Panc1 (cell line): ENCODE data around the gene ETFBKMT. TPM values are rescaled to one million over a fixed set of nuclear protein-coding genes. Genes with fewer than 3 reads are reported as not detected.

Source experiments
- ATAC-seq: fragments of 200-7000 bp; cut with Tn5 transposase; 2 replicates; pipeline ENCODE4 v1.9.1; 2020; ENCODE audit warnings: mild to moderate bottlenecking, moderate library complexity
- Bru-seq: library from RNA; stranded (reverse); fragments of 400-500 nt; gene quantifications from one replicate; lab custom pipeline; 2021; lab: Mats Ljungman, UMichigan
- BruChase-seq, 2 experiments: library from RNA; stranded (reverse); fragments of 400-500 nt; gene quantifications; one replicate each; lab custom pipeline; 2021; lab: Mats Ljungman, UMichigan
- BruUV-seq: library from RNA; stranded (reverse); fragments of 400-500 nt; replicated peaks from 2 replicates; lab custom pipeline; 2021; lab: Mats Ljungman, UMichigan
- CTCF ChIA-PET: fragments of 300-600 bp; sonication (Branson Sonifier 250); formaldehyde crosslinking; loops from one replicate; lab custom pipeline; 2022; ENCODE audit warnings: antibody characterized with exemption; lab: Charles Lee
- POLR2A ChIA-PET: fragments of 300-600 bp; sonication (Branson Sonifier 250); formaldehyde crosslinking; loops from one replicate; lab custom pipeline; 2022; ENCODE audit warnings: antibody characterized with exemption; lab: Charles Lee
- DNase-seq: peaks from one replicate; pipeline ENCODE4 v3.0.0-alpha.2; 2010; ENCODE audit warnings: low read depth, low spot score
- H3K27ac ChIP-seq: 2 replicates; pipeline ENCODE4 v1.5.1; 2011; ENCODE audit warnings: mild to moderate bottlenecking, low read length, inconsistent platforms
- H3K27me3 ChIP-seq: fragments of 200-500 bp; sonication (Bioruptor generic); 2 replicates; pipeline ENCODE4 v1.6.0; 2014; ENCODE audit warnings: low read length, inconsistent platforms; ENCODE audit not compliant: control insufficient read depth, insufficient read depth
- H3K36me3 ChIP-seq: fragments of 200-500 bp; sonication (Bioruptor generic); 2 replicates; pipeline ENCODE4 v1.5.1; 2014; ENCODE audit warnings: inconsistent platforms, mild to moderate bottlenecking, low read length, moderate library complexity; ENCODE audit not compliant: control insufficient read depth, insufficient read depth
- H3K4me1 ChIP-seq: 2 replicates; pipeline ENCODE4 v1.5.1; 2011; ENCODE audit warnings: inconsistent platforms, mild to moderate bottlenecking, low read length, moderate library complexity; ENCODE audit not compliant: control insufficient read depth, insufficient read depth
- H3K4me3 ChIP-seq, 2 experiments: 2 replicates each; pipeline ENCODE4 v1.5.1; 2011 to 2012; ENCODE audit warnings: low read depth in 2 of 2, low read length in 2 of 2, mild to moderate bottlenecking in 2 of 2, inconsistent platforms in 1 of 2, moderate library complexity in 1 of 2
- H3K9me3 ChIP-seq: fragments of 200-500 bp; sonication (Bioruptor generic); 2 replicates; pipeline ENCODE4 v1.5.1; 2014; ENCODE audit warnings: low read depth, mild to moderate bottlenecking, inconsistent platforms, low read length, moderate library complexity; ENCODE audit not compliant: control insufficient read depth, insufficient read depth
- POLR2AphosphoS5 ChIP-seq: IDR thresholded peaks from 2 replicates; pipeline ENCODE4 v1.6.1; 2012; ENCODE audit warnings: mild to moderate bottlenecking, low read depth, low read length, moderate library complexity
- SIN3A ChIP-seq: IDR thresholded peaks from 2 replicates; pipeline ENCODE4 v1.6.1; 2012; ENCODE audit warnings: low read depth, mild to moderate bottlenecking, low read length, moderate library complexity, borderline replicate concordance; ENCODE audit not compliant: insufficient read depth
- TCF7L2 ChIP-seq: IDR thresholded peaks from 2 replicates; pipeline ENCODE4 v1.6.1; 2011; ENCODE audit warnings: mild to moderate bottlenecking, low read depth, low read length, inconsistent platforms
- in situ Hi-C: cut with HindIII; loops from 2 replicates; pipeline ENCODE4 v1.10.0; 2016; ENCODE audit warnings: low sequenced_read_pairs, low pct_unique_long_range_greater_than_20kb
- intact Hi-C: fragments of 100-400 bp; cut with micrococcal nuclease; formaldehyde crosslinking; loops from one replicate; pipeline ENCODE4 v1.10.0; 2022; ENCODE audit not compliant: unreplicated experiment
- long read RNA-seq: library from polyadenylated mRNA; unstranded; transcript quantifications from one replicate; pipeline ENCODE4 v2.0.0, GENCODE V29; 2021; ENCODE audit not compliant: unreplicated experiment
- polyA plus RNA-seq: library from polyadenylated mRNA; unstranded; fragments of >200 nt; gene quantifications from one replicate; pipeline ENCODE4 v1.2.1, GENCODE V29; 2012; ENCODE audit warnings: missing spikeins; ENCODE audit not compliant: insufficient read length
- total RNA-seq: library from RNA; stranded (reverse); gene quantifications from one replicate; pipeline ENCODE4 v1.2.1, GENCODE V29; 2021; ENCODE audit not compliant: unreplicated experiment
- TF ChIP-seq, protein P1 (sequence below): fragments of 450-650 bp; IDR thresholded peaks from 2 replicates; pipeline ENCODE4 v1.5.1; 2017; ENCODE audit warnings: mild to moderate bottlenecking
- TF ChIP-seq, protein P2 (sequence below), 2 experiments: IDR thresholded peaks; 2 replicates each; pipeline ENCODE4 v1.6.1; 2011 to 2012; ENCODE audit warnings: low read depth in 2 of 2, control low read depth in 1 of 2, low read length in 1 of 2, mild to moderate bottlenecking in 1 of 2, moderate library complexity in 1 of 2; ENCODE audit not compliant: insufficient read depth in 1 of 2

The ETFBKMT gene
- total RNA-seq (1.5 TPM), Bru-seq, nascent RNA (percentile 31 among the genes with signal in this experiment), BruChase-seq, experiment 1, labeled RNA remaining after a 2-hour chase (percentile 36 among the genes with signal in this experiment), BruChase-seq, experiment 2, labeled RNA remaining after a 6-hour chase (percentile 33 among the genes with signal in this experiment)
- 0.99 TPM for polyA plus RNA-seq
- long read RNA-seq, partial matches to known transcripts = 0 of 2 reads
- long read RNA-seq, other reads (novel, unspliced or antisense) = 1 of 2 reads

GRCh38 chr12:31659087-31659942 is at the start of gene ETFBKMT:
Gene ETFBKMT, plus strand, starts transcription at chr12:31659688. Its CDS starts 2,266 bp downstream, at chr12:31661954.
- H3K4me1 ChIP-seq = peaks cover 7% of the 10 kb centered on the region
- BruUV-seq = TSS peak; percentile 90
- no peaks in the 10 kb centered on the region for H3K9me3 ChIP-seq
- H3K27me3 ChIP-seq = no peaks in the 10 kb centered on the region
- peak within 1 kb of the TSS; percentile 93 for H3K27ac ChIP-seq
- ChIA-PET CTCF (interaction anchor here (0.5 to 0.7 kb wide), 3 partner anchors 21 to 651 kb away, joined by 5 to 9 read pairs (median 7); no protein-coding TSS in a partner anchor), POLR2A (interaction anchor here (0.5 to 0.6 kb wide), 2 partner anchors 15 to 333 kb away, joined by 6 to 10 read pairs; partner anchors contain the start of gene SINHCAF)
- intact Hi-C loops (loop anchor here (10.0 kb wide), 1 partner anchor 1015 kb away; the partner anchor contains the start of gene DNM1L), in situ Hi-C loops (no loop called here)
- peaks cover 2% of the 10 kb centered on the region; the same call in 1 of the 2 replicates for H3K36me3 ChIP-seq
- ATAC-seq = peak; percentile 99
- DNase-seq = peak; percentile 94
- H3K4me3 ChIP-seq = peak within 1 kb of the TSS; percentile 80 to 83
- TF ChIP-seq, protein P1, sequence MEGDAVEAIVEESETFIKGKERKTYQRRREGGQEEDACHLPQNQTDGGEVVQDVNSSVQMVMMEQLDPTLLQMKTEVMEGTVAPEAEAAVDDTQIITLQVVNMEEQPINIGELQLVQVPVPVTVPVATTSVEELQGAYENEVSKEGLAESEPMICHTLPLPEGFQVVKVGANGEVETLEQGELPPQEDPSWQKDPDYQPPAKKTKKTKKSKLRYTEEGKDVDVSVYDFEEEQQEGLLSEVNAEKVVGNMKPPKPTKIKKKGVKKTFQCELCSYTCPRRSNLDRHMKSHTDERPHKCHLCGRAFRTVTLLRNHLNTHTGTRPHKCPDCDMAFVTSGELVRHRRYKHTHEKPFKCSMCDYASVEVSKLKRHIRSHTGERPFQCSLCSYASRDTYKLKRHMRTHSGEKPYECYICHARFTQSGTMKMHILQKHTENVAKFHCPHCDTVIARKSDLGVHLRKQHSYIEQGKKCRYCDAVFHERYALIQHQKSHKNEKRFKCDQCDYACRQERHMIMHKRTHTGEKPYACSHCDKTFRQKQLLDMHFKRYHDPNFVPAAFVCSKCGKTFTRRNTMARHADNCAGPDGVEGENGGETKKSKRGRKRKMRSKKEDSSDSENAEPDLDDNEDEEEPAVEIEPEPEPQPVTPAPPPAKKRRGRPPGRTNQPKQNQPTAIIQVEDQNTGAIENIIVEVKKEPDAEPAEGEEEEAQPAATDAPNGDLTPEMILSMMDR = peak; percentile 45
- peak; percentile 64; the same call in 1 of the 2 replicates for TF ChIP-seq POLR2AphosphoS5
- peak; percentile 37; the same call in 1 of the 2 replicates for TF ChIP-seq SIN3A
- TF ChIP-seq, protein P2, sequence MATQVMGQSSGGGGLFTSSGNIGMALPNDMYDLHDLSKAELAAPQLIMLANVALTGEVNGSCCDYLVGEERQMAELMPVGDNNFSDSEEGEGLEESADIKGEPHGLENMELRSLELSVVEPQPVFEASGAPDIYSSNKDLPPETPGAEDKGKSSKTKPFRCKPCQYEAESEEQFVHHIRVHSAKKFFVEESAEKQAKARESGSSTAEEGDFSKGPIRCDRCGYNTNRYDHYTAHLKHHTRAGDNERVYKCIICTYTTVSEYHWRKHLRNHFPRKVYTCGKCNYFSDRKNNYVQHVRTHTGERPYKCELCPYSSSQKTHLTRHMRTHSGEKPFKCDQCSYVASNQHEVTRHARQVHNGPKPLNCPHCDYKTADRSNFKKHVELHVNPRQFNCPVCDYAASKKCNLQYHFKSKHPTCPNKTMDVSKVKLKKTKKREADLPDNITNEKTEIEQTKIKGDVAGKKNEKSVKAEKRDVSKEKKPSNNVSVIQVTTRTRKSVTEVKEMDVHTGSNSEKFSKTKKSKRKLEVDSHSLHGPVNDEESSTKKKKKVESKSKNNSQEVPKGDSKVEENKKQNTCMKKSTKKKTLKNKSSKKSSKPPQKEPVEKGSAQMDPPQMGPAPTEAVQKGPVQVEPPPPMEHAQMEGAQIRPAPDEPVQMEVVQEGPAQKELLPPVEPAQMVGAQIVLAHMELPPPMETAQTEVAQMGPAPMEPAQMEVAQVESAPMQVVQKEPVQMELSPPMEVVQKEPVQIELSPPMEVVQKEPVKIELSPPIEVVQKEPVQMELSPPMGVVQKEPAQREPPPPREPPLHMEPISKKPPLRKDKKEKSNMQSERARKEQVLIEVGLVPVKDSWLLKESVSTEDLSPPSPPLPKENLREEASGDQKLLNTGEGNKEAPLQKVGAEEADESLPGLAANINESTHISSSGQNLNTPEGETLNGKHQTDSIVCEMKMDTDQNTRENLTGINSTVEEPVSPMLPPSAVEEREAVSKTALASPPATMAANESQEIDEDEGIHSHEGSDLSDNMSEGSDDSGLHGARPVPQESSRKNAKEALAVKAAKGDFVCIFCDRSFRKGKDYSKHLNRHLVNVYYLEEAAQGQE (IDR thresholded peaks at IDR 0.05; ENCODE audit: insufficient read depth in 1 of 2, low read depth in 2 of 2, low read length in 1 of 2) = no peak
- peak; percentile 77 for TF ChIP-seq TCF7L2

- H3K9me3 ChIP-seq = 0 out of 2 replicates have a peak, but pooled peaks cover 4% of the 10 kb centered on the region
- BruUV-seq = no TSS peak
- in situ Hi-C loops = no loop called here
- ChIA-PET CTCF (interaction anchor here (0.7 kb wide), 2 partner anchors 25 to 645 kb away, joined by 3 to 5 read pairs; no protein-coding TSS in a partner anchor), POLR2A (no interaction called here)
- DNase-seq = no peak
- H3K4me3 ChIP-seq = no peak overlapping the region
- no peaks in the 10 kb centered on the region for H3K36me3 ChIP-seq
- H3K27ac ChIP-seq = no peak overlapping the region
- ATAC-seq = no peak
- H3K4me1 ChIP-seq = no peaks in the 10 kb centered on the region
- no peaks in the 10 kb centered on the region for H3K27me3 ChIP-seq
- TF ChIP-seq SIN3A = no peak
- TF ChIP-seq, protein P2 (IDR thresholded peaks at IDR 0.05; ENCODE audit: insufficient read depth in 1 of 2, low read depth in 2 of 2, low read length in 1 of 2) = no peak
- TF ChIP-seq, protein P1 = no peak
- TF ChIP-seq POLR2AphosphoS5 = no peak
- TF ChIP-seq TCF7L2 = no peak
- intact Hi-C loops = no loop called here
Observed at GRCh38 chr12:31612819-31613218, 46.7 kb upstream of the ETFBKMT start.
